Activated naive CD8-positive, alpha-beta T cell treated with anti-CD3 and anti-CD28 coated beads, Interleukin-2, amount 50 U/mL, for 16 hours (primary cell): ENCODE data around the gene MTX3.

Source experiments
- DNase-seq: peaks from one replicate; pipeline ENCODE4 v3.0.0-alpha.2; 2020; ENCODE audit warnings: low read depth, low spot score

Gene MTX3

GRCh38 chr5:79983618-79984017 lies 7.4 kb downstream of the MTX3 start:
- DNase-seq, result no peak

GRCh38 chr5:79982136-79982535 lies 8.9 kb downstream of the MTX3 start:
- no peak for DNase-seq

GRCh38 chr5:79976759-79977515 lies 14.1 kb downstream of the MTX3 start:
- no peak for DNase-seq

DNA sequence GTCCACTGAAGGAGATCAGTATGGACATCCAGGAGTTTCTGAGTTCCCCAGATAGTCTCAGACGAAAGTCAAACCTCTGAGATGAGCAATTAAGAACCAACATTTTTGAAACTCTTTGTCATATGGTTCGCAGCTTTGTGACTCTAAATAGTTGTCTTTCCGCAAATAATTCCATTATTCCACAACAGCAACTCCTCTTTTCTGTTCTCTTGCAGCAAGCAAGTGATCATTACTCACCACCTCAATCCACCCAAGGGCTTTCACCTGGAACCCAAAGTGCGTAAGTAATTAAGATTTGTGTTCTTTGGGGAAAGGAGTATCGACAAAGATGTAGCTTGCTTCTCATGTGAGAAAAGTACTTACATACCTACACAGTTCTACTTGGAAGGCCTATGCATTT lies 15.6 kb downstream of the MTX3 start:
- DNase-seq, result no peak

DNA sequence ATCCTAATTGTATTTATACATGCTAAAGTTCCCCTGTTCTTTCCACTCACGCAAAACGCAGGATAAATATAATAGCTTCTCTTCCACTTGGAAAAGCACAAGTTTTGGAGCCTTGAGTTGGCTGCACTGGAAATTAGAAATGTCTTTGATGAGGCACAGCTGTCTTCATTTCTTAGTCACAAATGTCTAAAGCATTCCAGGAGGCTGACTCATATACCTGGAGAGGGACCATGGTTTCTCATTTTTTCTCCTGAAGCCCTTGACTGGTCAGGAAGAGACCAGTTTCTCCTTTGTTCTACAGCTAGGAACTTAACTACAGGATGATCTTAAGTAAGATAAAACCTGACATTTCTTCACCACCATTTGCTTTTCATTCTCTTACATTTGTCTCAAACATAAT lies 16.2 kb downstream of the MTX3 start:
- DNase-seq, result no peak

GRCh38 chr5:79973996-79974395 lies 17.1 kb downstream of the MTX3 start:
- no peak for DNase-seq

GRCh38 chr5:79973511-79973910 lies 17.6 kb downstream of the MTX3 start:
- no peak for DNase-seq

- DNase-seq, result no peak
These were observed 19.9 kb downstream of the MTX3 start for GRCh38 chr5:79971156-79971555.

- no peak for DNase-seq
These were observed 24.6 kb downstream of the MTX3 start for GRCh38 chr5:79966448-79966847.

- DNase-seq, result no peak
These were observed 26.9 kb downstream of the MTX3 start for GRCh38 chr5:79964136-79964535.

- DNase-seq, result no peak
These were observed 27.6 kb downstream of the MTX3 start for GRCh38 chr5:79963261-79964061.

DNA sequence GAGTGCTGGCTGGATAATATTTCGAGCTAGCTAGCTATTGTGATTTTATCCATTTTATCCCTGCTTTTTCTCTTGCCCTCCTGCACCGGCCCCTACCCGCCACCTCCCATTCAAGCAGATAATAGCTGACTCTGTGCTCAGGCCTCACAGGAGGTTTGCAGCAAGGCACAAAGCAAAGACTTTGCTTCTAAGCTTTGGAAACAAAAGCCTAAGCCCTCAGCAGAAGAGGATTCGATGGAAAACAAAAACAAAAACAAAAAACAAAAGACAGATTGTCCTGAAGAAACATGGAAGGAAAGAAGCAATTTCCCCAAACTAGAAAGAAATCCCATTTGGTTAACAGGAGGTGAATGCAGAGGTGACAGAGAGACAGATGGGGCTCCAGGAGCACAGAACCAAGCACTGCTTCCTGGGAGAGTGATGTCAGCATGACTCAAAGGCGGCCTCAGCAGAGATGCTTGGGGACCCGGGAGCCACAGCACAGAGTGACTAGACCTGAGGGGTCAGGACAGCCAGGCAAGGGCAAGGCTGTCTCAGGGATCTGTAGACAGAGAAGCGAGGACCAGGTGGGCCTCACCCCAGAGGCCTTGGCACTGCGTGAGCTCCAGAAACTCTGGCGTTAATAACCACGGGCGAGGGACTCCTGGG lies 28.4 kb downstream of the MTX3 start:
- DNase-seq, result no peak

DNA sequence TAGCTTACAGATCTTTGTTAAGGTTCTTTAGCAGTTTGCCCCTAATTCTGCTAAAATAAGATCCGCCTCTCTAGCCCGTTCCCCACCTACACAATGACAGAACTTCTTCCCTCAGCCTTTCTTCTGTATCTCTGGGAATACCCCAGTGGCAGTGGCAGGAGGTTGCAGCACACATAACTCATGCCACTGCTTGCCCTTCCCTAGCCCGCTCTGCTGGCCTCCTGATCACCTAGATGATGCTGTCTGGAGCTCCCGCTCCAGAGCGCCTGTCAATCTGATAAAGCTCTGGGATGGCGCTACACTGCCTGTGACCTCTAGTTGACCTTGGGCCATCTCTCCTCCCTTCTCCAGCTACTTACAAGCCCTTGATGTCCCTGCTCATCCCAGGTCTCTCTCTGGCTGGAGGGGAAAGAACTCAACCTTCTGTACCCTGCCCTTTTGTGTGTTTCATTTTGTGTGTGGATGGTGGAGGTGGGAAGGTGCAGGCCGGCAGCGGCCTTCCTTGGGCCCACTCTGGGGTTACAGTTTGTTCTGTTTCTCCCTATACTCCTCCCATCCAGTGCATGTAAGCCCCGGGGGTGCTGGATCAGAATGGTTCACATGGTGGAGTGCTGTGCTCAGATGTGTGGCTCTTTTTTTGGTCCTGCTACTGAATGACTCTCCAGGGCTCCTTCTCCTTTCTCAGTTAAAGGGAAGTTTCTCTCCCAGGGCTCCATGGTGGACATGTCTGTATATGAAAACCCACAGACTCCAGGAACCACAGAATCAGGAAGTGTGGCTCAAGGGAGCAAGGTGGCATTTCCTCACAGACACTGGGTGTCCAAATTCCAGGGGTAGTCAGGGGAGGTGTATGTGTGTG lies 29.1 kb downstream of the MTX3 start:
- no peak for DNase-seq

GRCh38 chr5:79959407-79959806 lies 31.7 kb downstream of the MTX3 start:
- DNase-seq, result no peak

GRCh38 chr5:79955941-79956670 lies 35.0 kb downstream of the MTX3 start:
- DNase-seq, result no peak

- DNase-seq, result no peak
These were observed 35.6 kb downstream of the MTX3 start for GRCh38 chr5:79955356-79955895.

GRCh38 chr5:79954620-79955019 lies 36.4 kb downstream of the MTX3 start:
- no peak for DNase-seq

DNA sequence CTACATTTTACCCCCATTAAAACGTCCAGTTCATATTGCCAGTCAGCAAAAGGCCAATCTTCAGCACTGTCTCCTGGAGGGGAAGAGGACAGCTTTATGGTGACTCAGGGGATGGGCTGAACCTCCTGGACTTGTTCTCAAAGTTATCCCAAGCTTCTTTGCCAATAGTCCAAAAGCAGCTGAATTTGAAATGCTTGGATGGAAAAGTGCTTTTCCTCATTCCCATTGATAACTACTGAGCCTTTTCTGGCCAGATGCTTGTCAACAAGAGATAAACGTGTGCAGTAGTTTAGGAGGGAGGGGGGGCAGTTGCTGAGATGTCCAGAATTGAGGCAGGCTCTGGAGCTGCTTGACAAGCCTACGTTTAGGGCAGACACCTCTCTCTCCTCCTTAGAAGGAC lies 43.5 kb downstream of the MTX3 start:
- DNase-seq, result no peak

DNA sequence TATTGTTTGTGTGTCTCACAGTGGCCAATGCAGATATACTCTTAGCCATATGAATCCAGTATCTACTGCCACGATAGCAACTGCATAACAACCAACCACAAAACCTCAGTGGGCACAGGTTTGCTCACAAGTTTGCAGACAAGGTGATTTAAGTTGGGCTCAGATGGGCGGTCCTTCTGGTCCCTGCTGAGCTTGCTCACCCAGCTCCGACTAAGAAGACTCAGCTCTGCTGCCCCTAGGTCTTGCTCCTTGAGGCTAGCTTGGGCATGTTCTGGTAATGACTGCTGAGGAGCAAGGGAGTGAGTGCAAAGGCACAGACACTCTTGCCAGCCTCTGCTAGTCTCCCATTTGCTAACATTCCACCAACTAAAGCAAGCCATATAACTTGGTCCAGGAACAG lies 52.6 kb downstream of the MTX3 start:
- no peak for DNase-seq

DNA sequence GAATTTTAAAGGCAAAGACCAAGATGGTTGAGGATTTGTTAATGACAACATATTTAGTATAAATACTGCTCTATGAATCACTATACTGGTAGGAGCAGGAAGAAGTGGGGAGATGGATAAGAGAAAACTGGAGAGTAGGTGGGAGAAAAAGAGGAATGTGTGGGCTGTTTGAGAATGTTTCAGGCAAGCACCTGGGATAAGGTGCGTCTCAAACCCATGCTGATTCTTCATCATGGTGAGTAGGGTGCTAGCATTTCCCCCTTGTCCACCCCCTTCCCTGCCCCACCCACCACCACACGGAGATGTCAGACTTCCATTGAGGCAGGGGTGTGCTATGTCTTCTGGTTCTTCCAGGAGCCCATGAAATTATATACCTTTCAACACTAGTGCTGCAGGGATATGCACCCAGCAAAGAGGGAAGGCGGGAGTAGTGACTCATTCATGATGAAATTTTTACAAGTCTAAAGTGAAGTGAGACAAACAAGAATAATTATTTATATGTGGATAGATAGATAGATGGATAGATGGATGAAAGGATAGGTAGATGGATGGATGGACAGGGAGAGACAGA lies 54.3 kb downstream of the MTX3 start:
- DNase-seq, result no peak
